GM21515 (cell line): Measurements from ENCODE around the gene ITFG1.
"Not testable (repeated sequence)": the region's sequence is repeated elsewhere in the genome, so short reads cannot be mapped to it uniquely, and the experiment has no call there.

Experiments
- ATAC-seq: cut with Tn5 transposase; IDR thresholded peaks from one replicate; pipeline ENCODE4 v1.9.1; 2021; ENCODE audit not compliant: unreplicated experiment

The ITFG1 gene

GRCh38 chr16:47250983-47251382, 209.9 kb downstream of the ITFG1 start:
- no peak for ATAC-seq

GRCh38 chr16:47247690-47248089, 213.2 kb downstream of the ITFG1 start:
- no peak for ATAC-seq

- ATAC-seq = no peak
Measured at GRCh38 chr16:47244206-47244605, 216.7 kb downstream of the ITFG1 start.

- ATAC-seq = no peak
Measured at GRCh38 chr16:47241061-47241460, 219.8 kb downstream of the ITFG1 start.

- ATAC-seq = no peak
Measured at GRCh38 chr16:47236716-47237115, 224.1 kb downstream of the ITFG1 start.

GRCh38 chr16:47230296-47230695, 230.6 kb downstream of the ITFG1 start:
- no peak for ATAC-seq

- no peak for ATAC-seq
Measured at GRCh38 chr16:47229053-47230050, 231.5 kb downstream of the ITFG1 start.

- no peak for ATAC-seq
Measured at GRCh38 chr16:47228241-47228640, 232.6 kb downstream of the ITFG1 start.

DNA sequence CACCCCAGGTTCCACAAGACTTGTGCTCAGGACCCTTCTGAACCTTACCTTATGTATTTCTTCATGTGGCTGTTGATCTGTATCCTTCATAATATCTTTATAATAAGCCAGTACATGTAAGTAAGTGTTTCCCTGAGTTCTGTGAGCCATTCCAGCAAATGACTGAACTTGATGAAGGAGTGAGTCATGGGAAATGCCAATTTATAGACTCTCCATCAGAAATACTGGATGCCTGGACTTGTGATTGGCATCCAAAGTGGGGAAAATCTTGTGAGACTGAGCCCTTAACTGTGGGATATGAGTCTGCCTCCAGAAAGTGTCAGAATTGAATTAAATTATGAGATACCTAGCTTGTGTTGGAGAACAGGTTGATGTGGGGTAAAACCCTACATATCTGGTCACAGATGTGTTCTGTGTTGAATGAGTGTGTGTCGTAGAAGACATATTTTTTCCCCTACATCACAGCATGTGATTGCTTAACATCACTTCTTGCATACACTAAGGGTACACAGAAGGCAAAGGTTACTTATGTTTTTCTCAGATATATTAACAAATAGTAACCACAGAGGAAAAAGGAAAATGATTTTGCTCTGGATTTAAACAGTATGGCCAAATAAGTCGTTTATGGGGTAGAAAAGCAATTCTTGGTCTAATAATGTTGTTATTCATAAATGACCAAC, 247.0 kb downstream of the ITFG1 start:
- no peak for ATAC-seq

GRCh38 chr16:47211218-47211617, 249.6 kb downstream of the ITFG1 start:
- no peak for ATAC-seq

DNA sequence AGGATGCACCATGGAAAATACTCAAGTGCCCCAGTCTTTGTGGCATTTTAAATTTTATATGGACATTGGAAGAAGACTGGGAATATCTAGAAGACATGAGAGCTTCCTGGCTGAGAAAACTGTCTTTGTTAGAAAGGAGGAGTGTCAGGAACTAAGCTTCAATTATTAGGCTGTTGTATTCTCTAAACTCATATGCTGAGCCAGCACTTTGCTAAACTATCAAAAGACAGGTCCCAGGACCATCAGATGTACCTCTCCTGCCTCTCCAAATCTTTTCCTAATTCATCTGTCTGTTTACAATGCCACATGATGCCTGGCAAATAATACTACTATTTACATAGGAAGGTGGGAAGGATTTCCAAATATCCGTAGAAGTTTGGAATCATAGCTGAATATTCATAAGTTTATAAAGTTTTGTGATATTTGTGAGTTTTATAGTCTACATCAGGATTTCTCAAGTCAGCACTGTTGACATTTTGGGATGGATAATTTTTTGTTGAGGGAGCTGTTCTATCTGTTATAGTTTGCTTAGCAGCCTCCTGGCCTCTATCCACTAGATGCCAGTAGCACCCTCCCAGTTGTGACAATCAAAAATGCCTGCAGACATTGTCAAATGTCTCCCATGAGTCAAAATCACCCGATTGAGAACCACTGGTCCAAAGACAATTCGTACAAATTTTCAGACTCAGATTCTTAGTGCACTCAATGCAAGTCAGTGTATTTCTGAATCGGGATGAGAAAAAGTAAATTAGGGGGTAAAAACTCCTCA, 255.9 kb downstream of the ITFG1 start:
- no peak for ATAC-seq

GRCh38 chr16:47203433-47203832, 257.4 kb downstream of the ITFG1 start:
- ATAC-seq = not testable (repeated sequence)

DNA sequence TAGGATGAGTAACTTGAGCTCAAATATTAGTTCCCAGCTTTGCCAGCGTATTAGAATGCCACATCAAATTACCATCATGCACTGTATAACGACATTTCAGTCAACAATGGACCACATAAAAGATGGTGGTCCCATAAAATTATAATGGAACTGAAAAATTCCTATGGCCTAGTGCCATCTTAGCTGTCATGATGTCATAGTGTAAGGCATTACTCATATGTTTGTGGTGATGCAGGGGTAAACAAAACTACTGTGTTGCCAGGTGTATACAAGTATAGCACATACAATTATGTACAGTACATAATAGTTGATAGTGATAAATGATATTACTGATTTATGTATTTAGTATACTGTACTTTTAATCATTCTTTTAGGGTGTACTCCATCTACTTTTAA, 262.7 kb downstream of the ITFG1 start:
- no peak for ATAC-seq

GRCh38 chr16:47197536-47198179, 263.2 kb downstream of the ITFG1 start:
- ATAC-seq = no peak

GRCh38 chr16:47196457-47196856, 264.4 kb downstream of the ITFG1 start:
- no peak for ATAC-seq

GRCh38 chr16:47182318-47182717, 278.5 kb downstream of the ITFG1 start:
- no peak for ATAC-seq

GRCh38 chr16:47181066-47181465, 279.8 kb downstream of the ITFG1 start:
- ATAC-seq = not testable (repeated sequence)

DNA sequence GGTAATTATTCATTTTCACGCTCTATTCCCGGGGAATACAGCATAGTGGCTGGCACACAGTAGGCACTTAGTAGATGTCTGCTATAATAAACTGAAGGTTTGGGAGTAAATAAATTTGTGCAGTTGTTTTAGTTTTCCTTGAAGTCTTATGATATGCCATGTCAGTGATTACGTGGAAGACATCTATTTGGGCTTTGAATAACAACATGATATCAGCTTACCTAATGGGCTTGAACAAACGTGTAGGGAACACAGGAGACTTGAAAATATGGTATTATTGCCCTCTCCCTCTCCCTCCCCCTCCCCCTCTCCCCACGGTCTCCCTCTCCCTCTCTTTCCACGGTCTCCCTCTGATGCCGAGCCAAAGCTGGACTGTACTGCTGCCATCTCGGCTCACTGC, 280.8 kb downstream of the ITFG1 start:
- no peak for ATAC-seq

DNA sequence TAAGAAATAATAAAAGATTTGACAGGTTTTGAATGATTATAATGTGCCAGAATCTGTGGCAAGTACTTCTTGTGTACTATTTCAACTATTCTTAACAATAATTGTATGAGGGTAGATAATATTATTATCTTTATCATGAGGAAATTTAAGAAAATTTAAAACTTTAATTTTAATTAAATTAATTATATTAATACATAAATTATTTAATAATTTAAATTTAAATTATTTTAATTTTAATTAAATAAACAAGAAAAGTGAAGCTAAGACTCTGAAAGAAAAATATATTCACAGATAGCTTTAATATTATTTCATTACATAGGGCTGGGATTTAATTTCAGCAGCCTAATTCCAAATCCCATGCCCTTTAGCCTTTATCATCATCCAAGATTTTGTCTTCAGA, 285.7 kb downstream of the ITFG1 start:
- ATAC-seq = no peak

- ATAC-seq = no peak
Measured at GRCh38 chr16:47162670-47163420, 298.0 kb downstream of the ITFG1 start.
